GM19099 (cell line): Measurements from ENCODE around the gene RBBP8NL.

Source experiments
- POLR2A ChIP-seq: IDR thresholded peaks from 3 replicates; pipeline ENCODE4 v1.6.1; 2011; ENCODE audit warnings: low read depth; ENCODE audit not compliant: insufficient read length; ENCODE audit errors: extremely low read depth

Gene RBBP8NL

GRCh38 chr20:62391165-62392076 lies 35.9 kb downstream of the RBBP8NL start:
- TF ChIP-seq POLR2A = no peak

- TF ChIP-seq POLR2A = no peak
These were observed 36.8 kb downstream of the RBBP8NL start for GRCh38 chr20:62390317-62391164.

GRCh38 chr20:62389601-62390087 lies 37.7 kb downstream of the RBBP8NL start:
- peak; percentile 3 for TF ChIP-seq POLR2A

- TF ChIP-seq POLR2A = no peak
These were observed 38.3 kb downstream of the RBBP8NL start for GRCh38 chr20:62388839-62389600.

GRCh38 chr20:62387933-62388635 lies 39.3 kb downstream of the RBBP8NL start:
- TF ChIP-seq POLR2A = no peak

GRCh38 chr20:62387219-62387913 lies 40.0 kb downstream of the RBBP8NL start:
- TF ChIP-seq POLR2A = no peak

GRCh38 chr20:62386383-62387218 lies 40.7 kb downstream of the RBBP8NL start, which contains the start of gene RPS21:
Gene RPS21 (plus strand): TSS chr20:62387103. CDS start chr20:62387339, 236 bp downstream.
- TF ChIP-seq POLR2A = peak; percentile 95

GRCh38 chr20:62382306-62383198 lies 44.8 kb downstream of the RBBP8NL start:
- TF ChIP-seq POLR2A = no peak

- no peak for TF ChIP-seq POLR2A
These were observed 45.5 kb downstream of the RBBP8NL start for GRCh38 chr20:62381842-62382241.

- TF ChIP-seq POLR2A = no peak
These were observed 46.0 kb downstream of the RBBP8NL start for GRCh38 chr20:62381202-62381797.

GRCh38 chr20:62378215-62378614 lies 49.1 kb downstream of the RBBP8NL start:
- no peak for TF ChIP-seq POLR2A
